ENCODE data around the gene ADGRD1. TPM values are rescaled to one million over a fixed set of nuclear protein-coding genes. Genes with fewer than 3 reads are reported as not detected.
"Not testable (repeated sequence)": the region's sequence is repeated elsewhere in the genome, so short reads cannot be mapped to it uniquely, and the experiment has no call there.

Gene ADGRD1
- total RNA-seq, 2 experiments from 2014 or later = 0.38 TPM; not detected in 1

- Mint-ChIP-seq H3K4me3 (no peak overlapping the region), H3K27me3 (peaks cover 17% of the 10 kb centered on the region), H3K4me1 (no peaks in the 10 kb centered on the region), H3K9me3 (no peaks in the 10 kb centered on the region), H3K27ac (no peak overlapping the region), H3K36me3 (no peaks in the 10 kb centered on the region)
- DNase-seq = no peak
Observed at GRCh38 chr12:130982565-130983225, 29.0 kb downstream of the ADGRD1 start.

- Mint-ChIP-seq H3K27ac (no peak overlapping the region), H3K27me3 (peaks cover 17% of the 10 kb centered on the region), H3K36me3 (no peaks in the 10 kb centered on the region), H3K4me1 (no peaks in the 10 kb centered on the region), H3K9me3 (no peaks in the 10 kb centered on the region), H3K4me3 (no peak overlapping the region)
- no peak for DNase-seq
Observed at GRCh38 chr12:130983328-130984017, 29.8 kb downstream of the ADGRD1 start.

GRCh38 chr12:130984183-130985058 lies 30.7 kb downstream of the ADGRD1 start:
- Mint-ChIP-seq H3K36me3 (no peaks in the 10 kb centered on the region), H3K27me3 (peaks cover 17% of the 10 kb centered on the region), H3K4me1 (no peaks in the 10 kb centered on the region), H3K9me3 (no peaks in the 10 kb centered on the region), H3K27ac (no peak overlapping the region), H3K4me3 (no peak overlapping the region)
- no peak for DNase-seq

- Mint-ChIP-seq H3K36me3 (no peaks in the 10 kb centered on the region), H3K27me3 (peaks cover 9% of the 10 kb centered on the region), H3K27ac (no peak overlapping the region), H3K4me1 (peaks cover 2% of the 10 kb centered on the region), H3K9me3 (no peaks in the 10 kb centered on the region), H3K4me3 (no peak overlapping the region)
- no peak for DNase-seq
Observed at GRCh38 chr12:130987151-130987931, 33.6 kb downstream of the ADGRD1 start.

- Mint-ChIP-seq H3K27ac (no peak overlapping the region), H3K36me3 (no peaks in the 10 kb centered on the region), H3K4me3 (no peak overlapping the region), H3K4me1 (peaks cover 2% of the 10 kb centered on the region), H3K27me3 (peaks cover 11% of the 10 kb centered on the region), H3K9me3 (no peaks in the 10 kb centered on the region)
- no peak for DNase-seq
Observed at GRCh38 chr12:130988261-130988660, 34.6 kb downstream of the ADGRD1 start.

- H3K36me3 Mint-ChIP-seq = no peaks in the 10 kb centered on the region
- H3K4me1 Mint-ChIP-seq = peaks cover 2% of the 10 kb centered on the region
- H3K27ac Mint-ChIP-seq = no peak overlapping the region
- no peaks in the 10 kb centered on the region for H3K9me3 Mint-ChIP-seq
- H3K27me3 Mint-ChIP-seq = peaks cover 13% of the 10 kb centered on the region
- no peak overlapping the region for H3K4me3 Mint-ChIP-seq
- DNase-seq = no peak
Observed at GRCh38 chr12:130988751-130989150, 35.0 kb downstream of the ADGRD1 start.

GRCh38 chr12:130989391-130989790 lies 35.7 kb downstream of the ADGRD1 start:
- no peaks in the 10 kb centered on the region for H3K9me3 Mint-ChIP-seq
- DNase-seq = no peak
- H3K36me3 Mint-ChIP-seq = no peaks in the 10 kb centered on the region
- H3K4me1 Mint-ChIP-seq = peaks cover 2% of the 10 kb centered on the region
- H3K4me3 Mint-ChIP-seq = no peak overlapping the region
- peaks cover 13% of the 10 kb centered on the region for H3K27me3 Mint-ChIP-seq
- no peak overlapping the region for H3K27ac Mint-ChIP-seq

- DNase-seq = no peak
- Mint-ChIP-seq H3K27me3 (peaks cover 13% of the 10 kb centered on the region), H3K4me1 (peaks cover 2% of the 10 kb centered on the region), H3K27ac (no peak overlapping the region), H3K4me3 (no peak overlapping the region), H3K9me3 (no peaks in the 10 kb centered on the region), H3K36me3 (no peaks in the 10 kb centered on the region)
Observed at GRCh38 chr12:130990034-130990433, 36.3 kb downstream of the ADGRD1 start.

GRCh38 chr12:130992448-130992847 lies 38.7 kb downstream of the ADGRD1 start:
- Mint-ChIP-seq H3K27ac (no peak overlapping the region), H3K4me3 (no peak overlapping the region), H3K36me3 (no peaks in the 10 kb centered on the region), H3K27me3 (peaks cover 13% of the 10 kb centered on the region), H3K4me1 (peaks cover 2% of the 10 kb centered on the region), H3K9me3 (no peaks in the 10 kb centered on the region)
- no peak for DNase-seq

GRCh38 chr12:130992979-130993538 lies 39.4 kb downstream of the ADGRD1 start:
- H3K27me3 Mint-ChIP-seq = peaks cover 13% of the 10 kb centered on the region
- no peak for DNase-seq
- no peak overlapping the region for H3K4me3 Mint-ChIP-seq
- H3K4me1 Mint-ChIP-seq = peaks cover 2% of the 10 kb centered on the region
- H3K9me3 Mint-ChIP-seq = peaks cover under 1% of the 10 kb centered on the region
- no peak overlapping the region for H3K27ac Mint-ChIP-seq
- no peaks in the 10 kb centered on the region for H3K36me3 Mint-ChIP-seq

- H3K4me3 Mint-ChIP-seq = no peak overlapping the region
- no peak overlapping the region for H3K27ac Mint-ChIP-seq
- H3K9me3 Mint-ChIP-seq = peaks cover 2% of the 10 kb centered on the region
- peaks cover 2% of the 10 kb centered on the region for H3K4me1 Mint-ChIP-seq
- H3K36me3 Mint-ChIP-seq = no peaks in the 10 kb centered on the region
- no peak for DNase-seq
- H3K27me3 Mint-ChIP-seq = peaks cover 13% of the 10 kb centered on the region
Observed at GRCh38 chr12:130993759-130994670, 40.3 kb downstream of the ADGRD1 start.

- no peak overlapping the region for H3K27ac Mint-ChIP-seq
- H3K4me1 Mint-ChIP-seq = peaks cover 2% of the 10 kb centered on the region
- no peak for DNase-seq
- H3K36me3 Mint-ChIP-seq = no peaks in the 10 kb centered on the region
- H3K9me3 Mint-ChIP-seq = peaks cover 2% of the 10 kb centered on the region
- H3K4me3 Mint-ChIP-seq = no peak overlapping the region
- H3K27me3 Mint-ChIP-seq = peaks cover 13% of the 10 kb centered on the region
Observed at GRCh38 chr12:130994821-130995375, 41.2 kb downstream of the ADGRD1 start.

GRCh38 chr12:130995386-130995969 lies 41.8 kb downstream of the ADGRD1 start:
- H3K4me1 Mint-ChIP-seq, H3K27ac Mint-ChIP-seq, DNase-seq, H3K4me3 Mint-ChIP-seq, H3K9me3 Mint-ChIP-seq, H3K36me3 Mint-ChIP-seq: not testable (repeated sequence)
- peaks cover 13% of the 10 kb centered on the region for H3K27me3 Mint-ChIP-seq

Measured in activated naive CD8-positive, alpha-beta T cell treated with anti-CD3 and anti-CD28 coated beads for 36 hours (primary cell).